Keratinocyte (primary cell): ENCODE results near the gene MAFF. TPM values are rescaled to one million over a fixed set of nuclear protein-coding genes. Genes with fewer than 3 reads are reported as not detected.

Source experiments
- DNase-seq: peaks from one replicate; pipeline ENCODE4 v3.0.0-alpha.2; 2011; ENCODE audit warnings: low read depth, missing footprints, low spot score
- FAIRE-seq: peaks from 2 replicates; lab custom pipeline; 2011; peaks lifted over from hg19 to GRCh38; lab: Jason Lieb, UNC
- H2AFZ ChIP-seq: 2 replicates; pipeline ENCODE4 v1.6.0; 2012; ENCODE audit warnings: low read length, control low read depth, inconsistent platforms; ENCODE audit not compliant: control insufficient read depth
- H3K27ac ChIP-seq: 2 replicates; pipeline ENCODE4 v1.5.1; 2011; ENCODE audit warnings: low read length; ENCODE audit not compliant: control insufficient read depth, insufficient read depth
- H3K27me3 ChIP-seq: 3 replicates; pipeline ENCODE4 v1.6.0; 2011; ENCODE audit warnings: low read length; ENCODE audit not compliant: control insufficient read depth, insufficient read depth; ENCODE audit errors: extremely low read depth
- H3K36me3 ChIP-seq, 2 experiments: 2 replicates in 1 of 2; 3 replicates in 1 of 2; pipeline ENCODE4 v1.5.1; 2011; ENCODE audit warnings: low read length in 2 of 2, mild to moderate bottlenecking in 1 of 2; ENCODE audit not compliant: control insufficient read depth in 2 of 2, insufficient read depth in 2 of 2; ENCODE audit errors: extremely low read depth in 1 of 2
- H3K4me1 ChIP-seq: 3 replicates; pipeline ENCODE4 v1.5.1; 2011; ENCODE audit warnings: low read length; ENCODE audit not compliant: control insufficient read depth, insufficient read depth; ENCODE audit errors: extremely low read depth
- H3K4me2 ChIP-seq: 3 replicates; pipeline ENCODE4 v1.6.0; 2011; ENCODE audit warnings: low read depth, low read length; ENCODE audit not compliant: control insufficient read depth, insufficient read depth; ENCODE audit errors: extremely low read depth
- H3K4me3 ChIP-seq, 3 experiments: fragments of 200-600 bp in 1 of 3; sonication (generic) in 1 of 3; 2 replicates in 2 of 3; 3 replicates in 1 of 3; pipeline ENCODE4 v1.5.1; 2011 to 2016; ENCODE audit warnings: low read length in 3 of 3, mild to moderate bottlenecking in 3 of 3, control low read depth in 2 of 3, inconsistent platforms in 1 of 3, low read depth in 1 of 3, mixed read lengths in 1 of 3, mixed run types in 1 of 3, moderate library complexity in 1 of 3; ENCODE audit not compliant: control insufficient read depth in 2 of 3, insufficient read depth in 2 of 3; ENCODE audit errors: extremely low read depth in 1 of 3
- H3K79me2 ChIP-seq: 2 replicates; pipeline ENCODE4 v1.6.0; 2012; ENCODE audit warnings: low read length; ENCODE audit not compliant: control insufficient read depth, insufficient read depth
- H3K9ac ChIP-seq: 3 replicates; pipeline ENCODE4 v1.6.0; 2011; ENCODE audit warnings: low read length; ENCODE audit not compliant: control insufficient read depth, insufficient read depth; ENCODE audit errors: extremely low read depth
- H3K9me1 ChIP-seq: 3 replicates; pipeline ENCODE4 v1.6.0; 2011; ENCODE audit warnings: low read length; ENCODE audit not compliant: control insufficient read depth, insufficient read depth; ENCODE audit errors: extremely low read depth
- H3K9me3 ChIP-seq: 2 replicates; pipeline ENCODE4 v1.5.1; 2012; ENCODE audit warnings: low read depth, low read length; ENCODE audit not compliant: control insufficient read depth
- H4K20me1 ChIP-seq: 3 replicates; pipeline ENCODE4 v1.6.0; 2011; ENCODE audit warnings: low read length; ENCODE audit not compliant: control insufficient read depth, insufficient read depth; ENCODE audit errors: extremely low read depth
- EZH2 ChIP-seq: IDR thresholded peaks from one replicate; pipeline ENCODE4 v1.6.1; 2012; ENCODE audit warnings: inconsistent platforms, mild to moderate bottlenecking, low read length, moderate library complexity
- dilution Hi-C: fragments of 300-500 bp; cut with MboI; formaldehyde crosslinking; loops from one replicate; pipeline ENCODE4 v1.7.0; 2020; ENCODE audit warnings: low sequenced_read_pairs; ENCODE audit not compliant: extremely low pct_ligation_motif_present
- polyA plus RNA-seq, 5 experiments: library from polyadenylated mRNA; depleted of rRNA in 3 of 5; stranded (reverse) in 3 of 5; stranded (forward) in 1 of 5; unstranded in 1 of 5; fragments of >200 nt; gene quantifications; 1 replicate in 1 of 5; 2 replicates in 3 of 5; 3 replicates in 1 of 5; pipeline versions ENCODE4 v1.2.1 to v1.2.3, GENCODE V29; 2011 to 2012; ENCODE audit warnings: missing spikeins in 2 of 5, low read depth in 1 of 5, low replicate concordance in 1 of 5
- TF ChIP-seq, protein P1 (sequence below), 3 experiments: IDR thresholded peaks in 1 of 3; conservative IDR thresholded peaks in 1 of 3; optimal IDR thresholded peaks in 1 of 3; 2 replicates in 2 of 3; 3 replicates in 1 of 3; pipeline versions ENCODE3 to v1.5.1; 2011; ENCODE audit warnings: low read length in 3 of 3, mild to moderate bottlenecking in 3 of 3, moderate library complexity in 2 of 3, control low read depth in 1 of 3, inconsistent platforms in 1 of 3; ENCODE audit not compliant: insufficient read depth in 2 of 3; ENCODE audit errors: extremely low read depth in 1 of 3

MAFF gene
- polyA plus RNA-seq, 1 donor (not counting 4 experiments of a cell fraction or from before 2014, with no cell fraction given), result 10.5 TPM

- Histone ChIP-seq H3K27me3 (no peaks in the 10 kb centered on the region), H4K20me1 (no peaks in the 10 kb centered on the region), H3K9me1 (no peaks in the 10 kb centered on the region), H3K79me2 (no peaks in the 10 kb centered on the region), H2AFZ (no peak overlapping the region), H3K36me3 (no peaks in the 10 kb centered on the region), H3K4me1 (peaks cover 36% of the 10 kb centered on the region), H3K9me3 (no peaks in the 10 kb centered on the region), H3K9ac (peak overlapping the region; percentile 73), H3K4me3 (no peak overlapping the region), H3K4me2 (no peak overlapping the region), H3K27ac (peak overlapping the region; percentile 86)
- dilution Hi-C loops, result no loop called here
- TF ChIP-seq, protein P1, sequence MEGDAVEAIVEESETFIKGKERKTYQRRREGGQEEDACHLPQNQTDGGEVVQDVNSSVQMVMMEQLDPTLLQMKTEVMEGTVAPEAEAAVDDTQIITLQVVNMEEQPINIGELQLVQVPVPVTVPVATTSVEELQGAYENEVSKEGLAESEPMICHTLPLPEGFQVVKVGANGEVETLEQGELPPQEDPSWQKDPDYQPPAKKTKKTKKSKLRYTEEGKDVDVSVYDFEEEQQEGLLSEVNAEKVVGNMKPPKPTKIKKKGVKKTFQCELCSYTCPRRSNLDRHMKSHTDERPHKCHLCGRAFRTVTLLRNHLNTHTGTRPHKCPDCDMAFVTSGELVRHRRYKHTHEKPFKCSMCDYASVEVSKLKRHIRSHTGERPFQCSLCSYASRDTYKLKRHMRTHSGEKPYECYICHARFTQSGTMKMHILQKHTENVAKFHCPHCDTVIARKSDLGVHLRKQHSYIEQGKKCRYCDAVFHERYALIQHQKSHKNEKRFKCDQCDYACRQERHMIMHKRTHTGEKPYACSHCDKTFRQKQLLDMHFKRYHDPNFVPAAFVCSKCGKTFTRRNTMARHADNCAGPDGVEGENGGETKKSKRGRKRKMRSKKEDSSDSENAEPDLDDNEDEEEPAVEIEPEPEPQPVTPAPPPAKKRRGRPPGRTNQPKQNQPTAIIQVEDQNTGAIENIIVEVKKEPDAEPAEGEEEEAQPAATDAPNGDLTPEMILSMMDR (optimal IDR thresholded peaks at IDR 0.05 in 1 of 3, IDR thresholded peaks at IDR 0.05 in 1 of 3, conservative IDR thresholded peaks at IDR 0.05 in 1 of 3; ENCODE audit: extremely low read depth in 1 of 3, insufficient read depth in 2 of 3, low read length in 3 of 3), result no peak
- TF ChIP-seq EZH2, result no peak
- DNase-seq, result no peak
- FAIRE-seq, result no peak
Observed at GRCh38 chr22:38173641-38173906, 28.2 kb upstream of the MAFF start.

- Histone ChIP-seq H3K36me3 (no peaks in the 10 kb centered on the region), H3K9ac (no peak overlapping the region), H3K4me1 (peaks cover 43% of the 10 kb centered on the region), H3K4me3 (no peak overlapping the region), H3K27me3 (no peaks in the 10 kb centered on the region), H3K27ac (no peak overlapping the region), H3K79me2 (no peaks in the 10 kb centered on the region), H2AFZ (no peak overlapping the region), H3K9me1 (no peaks in the 10 kb centered on the region), H3K9me3 (no peaks in the 10 kb centered on the region), H4K20me1 (no peaks in the 10 kb centered on the region), H3K4me2 (no peak overlapping the region)
- no peak for FAIRE-seq
- TF ChIP-seq, protein P1 (optimal IDR thresholded peaks at IDR 0.05 in 1 of 3, IDR thresholded peaks at IDR 0.05 in 1 of 3, conservative IDR thresholded peaks at IDR 0.05 in 1 of 3; ENCODE audit: extremely low read depth in 1 of 3, insufficient read depth in 2 of 3, low read length in 3 of 3), result no peak
- TF ChIP-seq EZH2, result no peak
- DNase-seq, result no peak
- dilution Hi-C loops, result no loop called here
Observed at GRCh38 chr22:38174626-38175025, 27.2 kb upstream of the MAFF start.
